ENCODE results near the gene FERMT2. TPM values are rescaled to one million over a fixed set of nuclear protein-coding genes. Genes with fewer than 3 reads are reported as not detected.

The FERMT2 gene
- total and polyA plus RNA-seq, 9 of the 15 experiments (the other 6 are each of a cell fraction or from before 2014, with no cell fraction given), result 0.10 to 1.3 (median 0.40) TPM

GRCh38 chr14:52845081-52845480, 105.8 kb downstream of the FERMT2 start:
- BruUV-seq (replicated peaks), result no TSS peak
- ATAC-seq, result no peak; the same call in 2 of the 3 replicates
- H3K27me3 ChIP-seq (ENCODE audit: control insufficient read depth in 2 of 2, insufficient read depth in 2 of 2, low read length in 2 of 2), result no peaks in the 10 kb centered on the region; a peak in 1 of 5 replicates
- no peaks in the 10 kb centered on the region for H4K20me1 ChIP-seq (replicated peaks; ENCODE audit: control insufficient read depth, insufficient read depth, low read length)
- intact Hi-C loops (cut with micrococcal nuclease), result no loop called here
- H3K36me3 ChIP-seq (ENCODE audit: control insufficient read depth, insufficient read depth, low read length), result no peaks in the 10 kb centered on the region
- ChIA-PET CTCF (ENCODE audit: low intra/inter-chr PET ratio) (no interaction called here), POLR2A (no interaction called here)
- no peak for DNase-seq (ENCODE audit: extremely low read depth in 1 of 4, low spot score in 3 of 4)
- no peak for FAIRE-seq
- no peaks in the 10 kb centered on the region for H3K4me1 ChIP-seq (replicated peaks in 1 of 2; ENCODE audit: control insufficient read depth in 2 of 2, insufficient read depth in 2 of 2, low read length in 2 of 2)
- no peaks in the 10 kb centered on the region for H3K79me2 ChIP-seq (ENCODE audit: control insufficient read depth, insufficient read depth, low read length)
- no peaks in the 10 kb centered on the region for H3K9me1 ChIP-seq (ENCODE audit: control insufficient read depth, insufficient read depth, low read length)
- no peak overlapping the region for H3K4me2 ChIP-seq (ENCODE audit: insufficient read depth, low read length)
- H3K9ac ChIP-seq (ENCODE audit: insufficient read depth in 1 of 2, low read depth in 2 of 2, low read length in 2 of 2), result no peak overlapping the region
- no peaks in the 10 kb centered on the region for H3K9me3 ChIP-seq (replicated peaks; ENCODE audit: control insufficient read depth, insufficient read depth, low read depth, low read length)
- WGBS (ENCODE audit: insufficient coverage, low coverage, missing lambda C conversion rate), result 3% methylated on average over 4 of the region's 5 CpGs
- TF ChIP-seq STAT6 (CRISPR knock-in tag; IDR thresholded peaks at IDR 0.05) (no peak), CREB5 (CRISPR knock-in tag; IDR thresholded peaks at IDR 0.05) (no peak), SMAD4 (CRISPR knock-in tag; conservative IDR thresholded peaks at IDR 0.05) (no peak), EP300 (IDR thresholded peaks at IDR 0.05; ENCODE audit: low read length) (no peak), TCF15 (CRISPR knock-in tag; IDR thresholded peaks at IDR 0.05) (no peak), LARP7 (IDR thresholded peaks at IDR 0.05) (no peak), NCOR1 (IDR thresholded peaks at IDR 0.05) (no peak)
- in situ Hi-C loops (cut with MboI), result loop anchor here (25.0 kb wide), 1 partner anchor 558 kb away; no protein-coding TSS in a partner anchor
- H2AFZ ChIP-seq (ENCODE audit: low read depth, low read length), result no peak overlapping the region; the same call in 1 of the 2 replicates
- no peak overlapping the region for H3K27ac ChIP-seq (ENCODE audit: extremely low read depth, low read depth, low read length)
- no peak overlapping the region for H3K4me3 ChIP-seq

Data from K562 (cell line).